GM20000 (cell line): ENCODE data around the gene CHSY1.
A peak's percentile ranks its signal among the peaks of the same experiment; 100 is the strongest.

Experiments used
- DNase-seq: peaks from one replicate; pipeline ENCODE4 v3.0.0; 2012; ENCODE audit warnings: low spot score
- CTCF ChIP-seq: IDR thresholded peaks from 2 replicates; pipeline ENCODE4 v1.5.1; 2012; ENCODE audit warnings: mild to moderate bottlenecking, control low read depth; ENCODE audit errors: extremely low read depth, missing control alignments

CHSY1 gene

GRCh38 chr15:101136381-101137268 lies 115.2 kb downstream of the CHSY1 start:
- no peak for TF ChIP-seq CTCF
- DNase-seq, result no peak

- TF ChIP-seq CTCF, result no peak
- peak; percentile 69 for DNase-seq
These were observed 116.2 kb downstream of the CHSY1 start for GRCh38 chr15:101135532-101136166.

GRCh38 chr15:101134780-101135179 lies 117.1 kb downstream of the CHSY1 start:
- no peak for TF ChIP-seq CTCF
- no peak for DNase-seq

- DNase-seq, result no peak
- TF ChIP-seq CTCF, result no peak
These were observed 118.0 kb downstream of the CHSY1 start for GRCh38 chr15:101133751-101134261.

GRCh38 chr15:101133181-101133460 lies 118.7 kb downstream of the CHSY1 start:
- TF ChIP-seq CTCF, result no peak
- DNase-seq, result no peak

- no peak for DNase-seq
- no peak for TF ChIP-seq CTCF
These were observed 119.3 kb downstream of the CHSY1 start for GRCh38 chr15:101132390-101133180.
